ENCODE measurements around the gene MYO15A. TPM values are rescaled to one million over a fixed set of nuclear protein-coding genes. Genes with fewer than 3 reads are reported as not detected.

The MYO15A gene
- total and polyA plus RNA-seq, 2 donors (not counting 1 experiment from before 2014, with no cell fraction given), result 2.5 to 3.1 TPM

DNA sequence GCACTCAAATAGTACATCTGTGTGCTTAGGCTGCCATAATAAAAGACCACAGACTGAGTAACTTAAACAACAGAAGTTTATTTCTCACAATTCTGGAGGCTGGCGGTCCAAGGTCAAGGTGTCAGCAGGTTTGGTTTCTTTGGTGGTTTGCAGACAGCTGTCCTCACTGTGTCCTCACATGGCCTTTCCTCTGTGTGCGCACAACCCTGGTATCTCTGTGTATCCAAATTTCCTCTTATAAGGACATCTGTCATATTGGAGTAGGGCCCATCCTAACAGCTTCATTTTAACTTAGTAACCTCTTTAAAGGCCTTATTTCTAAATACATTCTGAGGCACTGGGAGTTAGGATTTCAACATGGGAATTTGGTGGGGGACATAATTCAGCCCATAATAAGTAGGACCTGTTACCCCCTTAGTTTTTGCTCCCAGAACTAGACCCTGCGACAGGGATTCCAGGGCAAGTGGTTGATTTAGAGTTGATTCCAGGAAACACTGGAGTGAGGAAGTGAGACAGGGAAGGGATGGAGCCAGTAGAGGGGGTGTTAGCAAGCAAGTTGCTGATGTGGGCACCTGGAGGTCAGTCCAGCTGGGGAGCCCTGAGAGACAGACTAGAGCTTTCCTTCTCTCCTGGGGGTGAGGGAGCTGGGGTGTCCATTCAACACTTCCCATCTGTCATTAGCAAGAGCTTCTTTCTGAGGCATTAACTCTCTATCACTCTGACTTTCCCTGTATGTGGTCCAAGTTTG, 64.1 kb downstream of the MYO15A start:
- H2AFZ ChIP-seq (ENCODE audit: insufficient read depth, low read depth, low read length, poor library complexity, severe bottlenecking), result no peak overlapping the region
- TF ChIP-seq, protein P1, sequence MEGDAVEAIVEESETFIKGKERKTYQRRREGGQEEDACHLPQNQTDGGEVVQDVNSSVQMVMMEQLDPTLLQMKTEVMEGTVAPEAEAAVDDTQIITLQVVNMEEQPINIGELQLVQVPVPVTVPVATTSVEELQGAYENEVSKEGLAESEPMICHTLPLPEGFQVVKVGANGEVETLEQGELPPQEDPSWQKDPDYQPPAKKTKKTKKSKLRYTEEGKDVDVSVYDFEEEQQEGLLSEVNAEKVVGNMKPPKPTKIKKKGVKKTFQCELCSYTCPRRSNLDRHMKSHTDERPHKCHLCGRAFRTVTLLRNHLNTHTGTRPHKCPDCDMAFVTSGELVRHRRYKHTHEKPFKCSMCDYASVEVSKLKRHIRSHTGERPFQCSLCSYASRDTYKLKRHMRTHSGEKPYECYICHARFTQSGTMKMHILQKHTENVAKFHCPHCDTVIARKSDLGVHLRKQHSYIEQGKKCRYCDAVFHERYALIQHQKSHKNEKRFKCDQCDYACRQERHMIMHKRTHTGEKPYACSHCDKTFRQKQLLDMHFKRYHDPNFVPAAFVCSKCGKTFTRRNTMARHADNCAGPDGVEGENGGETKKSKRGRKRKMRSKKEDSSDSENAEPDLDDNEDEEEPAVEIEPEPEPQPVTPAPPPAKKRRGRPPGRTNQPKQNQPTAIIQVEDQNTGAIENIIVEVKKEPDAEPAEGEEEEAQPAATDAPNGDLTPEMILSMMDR (IDR thresholded peaks at IDR 0.05), result no peak
- no peak overlapping the region for H3K9ac ChIP-seq (ENCODE audit: low read length)
- ChIA-PET CTCF (no interaction called here), POLR2A (no interaction called here)
- no peak overlapping the region for H3K4me3 ChIP-seq (ENCODE audit: control extremely low read depth in 1 of 5, extremely low read depth in 1 of 5, insufficient read depth in 1 of 5, low read depth in 2 of 5, low read length in 4 of 5)
- no peak overlapping the region for H3K4me2 ChIP-seq (replicated peaks; ENCODE audit: low read depth, low read length, poor library complexity, severe bottlenecking)
- DNase-seq (no peak), ATAC-seq (ENCODE audit: low read depth) (no peak)
- no CpG with 5 or more reads among the region's 3 CpGs for WGBS (ENCODE audit: insufficient coverage)
- H3K9me3 ChIP-seq (ENCODE audit: control extremely low read depth in 1 of 3, control insufficient read depth in 2 of 3, insufficient read depth in 1 of 3, low read length in 2 of 3), result no peaks in the 10 kb centered on the region
- no peaks in the 10 kb centered on the region for H3K36me3 ChIP-seq (replicated peaks in 1 of 2; ENCODE audit: control extremely low read depth in 1 of 2, control insufficient read depth in 1 of 2, extremely low read depth in 1 of 2, insufficient read depth in 2 of 2, low read length in 1 of 2)
- Mint-ChIP-seq H3K27ac (no peak overlapping the region), H3K27me3 (no peaks in the 10 kb centered on the region), H3K9me3 (ENCODE audit: insufficient read depth) (no peaks in the 10 kb centered on the region), H3K4me3 (no peak overlapping the region), H3K4me1 (peaks cover 10% of the 10 kb centered on the region)
- H3K79me2 ChIP-seq (ENCODE audit: control insufficient read depth, insufficient read depth, low read length), result no peaks in the 10 kb centered on the region
- peaks cover 7 to 10% of the 10 kb centered on the region in 2 donors for H3K4me1 ChIP-seq (ENCODE audit: control insufficient read depth in 2 of 2, insufficient read depth in 2 of 2, low read length in 2 of 2)
- no peak overlapping the region for H3K27ac ChIP-seq (ENCODE audit: low read length in 2 of 2)
- no peaks in the 10 kb centered on the region for H3K27me3 ChIP-seq (replicated peaks in 1 of 4; ENCODE audit: control extremely low read depth in 1 of 4, control insufficient read depth in 3 of 4, insufficient read depth in 4 of 4, low read length in 3 of 4)
- intact Hi-C loops (cut with micrococcal nuclease), result no loop called here
- H4K20me1 ChIP-seq (ENCODE audit: control insufficient read depth, insufficient read depth, low read length, poor library complexity, severe bottlenecking), result no peaks in the 10 kb centered on the region

DNA sequence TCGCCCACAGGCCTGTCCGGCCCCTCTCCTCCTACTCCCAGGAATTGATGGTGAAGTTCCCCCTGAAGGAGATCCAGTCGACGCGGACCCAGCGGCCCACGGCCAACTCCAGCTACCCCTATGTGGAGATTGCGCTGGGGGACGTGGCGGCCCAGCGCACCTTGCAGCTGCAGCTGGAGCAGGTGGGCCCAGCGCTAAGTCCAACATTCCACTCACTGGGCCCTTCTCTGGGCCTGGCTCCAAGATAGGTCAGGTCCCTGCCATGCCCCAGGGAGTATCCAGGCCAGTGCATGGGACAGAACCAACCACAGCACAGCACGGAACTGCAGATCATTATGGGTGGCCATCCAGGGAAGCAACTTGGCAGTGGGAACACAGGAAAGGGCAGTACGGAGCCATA, 65.2 kb downstream of the MYO15A start:
- Mint-ChIP-seq H3K4me3 (no peak overlapping the region), H3K27ac (no peak overlapping the region), H3K9me3 (ENCODE audit: insufficient read depth) (no peaks in the 10 kb centered on the region), H3K4me1 (peaks cover 10% of the 10 kb centered on the region), H3K27me3 (no peaks in the 10 kb centered on the region)
- Histone ChIP-seq H4K20me1 (ENCODE audit: control insufficient read depth, insufficient read depth, low read length, poor library complexity, severe bottlenecking) (no peaks in the 10 kb centered on the region), H3K27me3 (replicated peaks in 1 of 4; ENCODE audit: control extremely low read depth in 1 of 4, control insufficient read depth in 3 of 4, insufficient read depth in 4 of 4, low read length in 3 of 4) (no peaks in the 10 kb centered on the region), H3K4me2 (replicated peaks; ENCODE audit: low read depth, low read length, poor library complexity, severe bottlenecking) (no peak overlapping the region), H3K9me3 (ENCODE audit: control extremely low read depth in 1 of 3, control insufficient read depth in 2 of 3, insufficient read depth in 1 of 3, low read length in 2 of 3) (no peaks in the 10 kb centered on the region), H3K4me3 (ENCODE audit: control extremely low read depth in 1 of 5, extremely low read depth in 1 of 5, insufficient read depth in 1 of 5, low read depth in 2 of 5, low read length in 4 of 5) (no peak overlapping the region), H3K9ac (ENCODE audit: low read length) (no peak overlapping the region), H3K27ac (ENCODE audit: low read length in 2 of 2) (no peak overlapping the region), H3K36me3 (replicated peaks in 1 of 2; ENCODE audit: control extremely low read depth in 1 of 2, control insufficient read depth in 1 of 2, extremely low read depth in 1 of 2, insufficient read depth in 2 of 2, low read length in 1 of 2) (no peaks in the 10 kb centered on the region), H2AFZ (ENCODE audit: insufficient read depth, low read depth, low read length, poor library complexity, severe bottlenecking) (no peak overlapping the region), H3K4me1 (ENCODE audit: control insufficient read depth in 2 of 2, insufficient read depth in 2 of 2, low read length in 2 of 2) (peaks cover 7 to 10% of the 10 kb centered on the region in 2 donors), H3K79me2 (ENCODE audit: control insufficient read depth, insufficient read depth, low read length) (no peaks in the 10 kb centered on the region)
- DNase-seq, result no peak
- ATAC-seq (ENCODE audit: low read depth), result no peak
- 98% methylated on average over 14 of the region's 14 CpGs for WGBS (ENCODE audit: insufficient coverage)
- ChIA-PET CTCF (no interaction called here), POLR2A (no interaction called here)
- intact Hi-C loops (cut with micrococcal nuclease), result no loop called here
- TF ChIP-seq, protein P1 (IDR thresholded peaks at IDR 0.05), result no peak
- no peak for TF ChIP-seq EZH2 (IDR thresholded peaks at IDR 0.05; ENCODE audit: borderline replicate concordance, insufficient read depth, low read depth, low read length, poor library complexity, severe bottlenecking)

Data from B cell (primary cell).